Panc1 (cell line): Measurements from ENCODE around the gene PLCH1. TPM values are rescaled to one million over a fixed set of nuclear protein-coding genes. Genes with fewer than 3 reads are reported as not detected.

Experiments used
- ATAC-seq: fragments of 200-7000 bp; cut with Tn5 transposase; 2 replicates; pipeline ENCODE4 v1.9.1; 2020; ENCODE audit warnings: mild to moderate bottlenecking, moderate library complexity
- BruUV-seq: library from RNA; stranded (reverse); fragments of 400-500 nt; replicated peaks from 2 replicates; lab custom pipeline; 2021; lab: Mats Ljungman, UMichigan
- CTCF ChIA-PET: fragments of 300-600 bp; sonication (Branson Sonifier 250); formaldehyde crosslinking; loops from one replicate; lab custom pipeline; 2022; ENCODE audit warnings: antibody characterized with exemption; lab: Charles Lee
- POLR2A ChIA-PET: fragments of 300-600 bp; sonication (Branson Sonifier 250); formaldehyde crosslinking; loops from one replicate; lab custom pipeline; 2022; ENCODE audit warnings: antibody characterized with exemption; lab: Charles Lee
- DNase-seq: peaks from one replicate; pipeline ENCODE4 v3.0.0-alpha.2; 2010; ENCODE audit warnings: low read depth, low spot score
- H3K27ac ChIP-seq: 2 replicates; pipeline ENCODE4 v1.5.1; 2011; ENCODE audit warnings: mild to moderate bottlenecking, low read length, inconsistent platforms
- H3K27me3 ChIP-seq: fragments of 200-500 bp; sonication (Bioruptor generic); 2 replicates; pipeline ENCODE4 v1.6.0; 2014; ENCODE audit warnings: low read length, inconsistent platforms; ENCODE audit not compliant: control insufficient read depth, insufficient read depth
- H3K36me3 ChIP-seq: fragments of 200-500 bp; sonication (Bioruptor generic); 2 replicates; pipeline ENCODE4 v1.5.1; 2014; ENCODE audit warnings: inconsistent platforms, mild to moderate bottlenecking, low read length, moderate library complexity; ENCODE audit not compliant: control insufficient read depth, insufficient read depth
- H3K4me1 ChIP-seq: 2 replicates; pipeline ENCODE4 v1.5.1; 2011; ENCODE audit warnings: inconsistent platforms, mild to moderate bottlenecking, low read length, moderate library complexity; ENCODE audit not compliant: control insufficient read depth, insufficient read depth
- H3K4me3 ChIP-seq, 2 experiments: 2 replicates each; pipeline ENCODE4 v1.5.1; 2011 to 2012; ENCODE audit warnings: low read depth in 2 of 2, low read length in 2 of 2, mild to moderate bottlenecking in 2 of 2, inconsistent platforms in 1 of 2, moderate library complexity in 1 of 2
- H3K9me3 ChIP-seq: fragments of 200-500 bp; sonication (Bioruptor generic); 2 replicates; pipeline ENCODE4 v1.5.1; 2014; ENCODE audit warnings: low read depth, mild to moderate bottlenecking, inconsistent platforms, low read length, moderate library complexity; ENCODE audit not compliant: control insufficient read depth, insufficient read depth
- POLR2AphosphoS5 ChIP-seq: IDR thresholded peaks from 2 replicates; pipeline ENCODE4 v1.6.1; 2012; ENCODE audit warnings: mild to moderate bottlenecking, low read depth, low read length, moderate library complexity
- SIN3A ChIP-seq: IDR thresholded peaks from 2 replicates; pipeline ENCODE4 v1.6.1; 2012; ENCODE audit warnings: low read depth, mild to moderate bottlenecking, low read length, moderate library complexity, borderline replicate concordance; ENCODE audit not compliant: insufficient read depth
- TCF7L2 ChIP-seq: IDR thresholded peaks from 2 replicates; pipeline ENCODE4 v1.6.1; 2011; ENCODE audit warnings: mild to moderate bottlenecking, low read depth, low read length, inconsistent platforms
- in situ Hi-C: cut with HindIII; loops from 2 replicates; pipeline ENCODE4 v1.10.0; 2016; ENCODE audit warnings: low sequenced_read_pairs, low pct_unique_long_range_greater_than_20kb
- intact Hi-C: fragments of 100-400 bp; cut with micrococcal nuclease; formaldehyde crosslinking; loops from one replicate; pipeline ENCODE4 v1.10.0; 2022; ENCODE audit not compliant: unreplicated experiment
- total RNA-seq: library from RNA; stranded (reverse); gene quantifications from one replicate; pipeline ENCODE4 v1.2.1, GENCODE V29; 2021; ENCODE audit not compliant: unreplicated experiment
- TF ChIP-seq, protein P1 (sequence below): fragments of 450-650 bp; IDR thresholded peaks from 2 replicates; pipeline ENCODE4 v1.5.1; 2017; ENCODE audit warnings: mild to moderate bottlenecking
- TF ChIP-seq, protein P2 (sequence below), 2 experiments: IDR thresholded peaks; 2 replicates each; pipeline ENCODE4 v1.6.1; 2011 to 2012; ENCODE audit warnings: low read depth in 2 of 2, control low read depth in 1 of 2, low read length in 1 of 2, mild to moderate bottlenecking in 1 of 2, moderate library complexity in 1 of 2; ENCODE audit not compliant: insufficient read depth in 1 of 2

The PLCH1 gene
- total RNA-seq, 1 experiment from 2014 or later = 0.03 TPM

DNA sequence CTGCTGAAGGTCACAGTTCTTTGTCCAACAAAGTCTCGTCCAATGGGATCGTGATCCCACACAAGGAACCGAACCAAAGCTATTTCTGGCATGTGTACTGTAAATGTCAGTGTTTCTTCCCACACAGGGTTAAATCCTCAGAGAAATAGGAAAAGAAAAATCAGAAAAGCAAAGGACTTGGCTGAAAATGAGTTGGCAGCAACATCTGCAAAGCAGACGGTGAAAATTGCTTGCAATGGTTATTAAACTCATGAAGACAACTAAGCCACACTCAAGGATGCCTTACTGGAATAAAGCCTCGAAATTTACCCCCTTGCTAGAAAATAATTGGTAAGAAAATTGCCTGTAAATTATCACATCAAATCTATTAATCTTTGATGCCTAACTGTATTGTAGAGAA, 256.2 kb downstream of the PLCH1 start:
- TF ChIP-seq, protein P1, sequence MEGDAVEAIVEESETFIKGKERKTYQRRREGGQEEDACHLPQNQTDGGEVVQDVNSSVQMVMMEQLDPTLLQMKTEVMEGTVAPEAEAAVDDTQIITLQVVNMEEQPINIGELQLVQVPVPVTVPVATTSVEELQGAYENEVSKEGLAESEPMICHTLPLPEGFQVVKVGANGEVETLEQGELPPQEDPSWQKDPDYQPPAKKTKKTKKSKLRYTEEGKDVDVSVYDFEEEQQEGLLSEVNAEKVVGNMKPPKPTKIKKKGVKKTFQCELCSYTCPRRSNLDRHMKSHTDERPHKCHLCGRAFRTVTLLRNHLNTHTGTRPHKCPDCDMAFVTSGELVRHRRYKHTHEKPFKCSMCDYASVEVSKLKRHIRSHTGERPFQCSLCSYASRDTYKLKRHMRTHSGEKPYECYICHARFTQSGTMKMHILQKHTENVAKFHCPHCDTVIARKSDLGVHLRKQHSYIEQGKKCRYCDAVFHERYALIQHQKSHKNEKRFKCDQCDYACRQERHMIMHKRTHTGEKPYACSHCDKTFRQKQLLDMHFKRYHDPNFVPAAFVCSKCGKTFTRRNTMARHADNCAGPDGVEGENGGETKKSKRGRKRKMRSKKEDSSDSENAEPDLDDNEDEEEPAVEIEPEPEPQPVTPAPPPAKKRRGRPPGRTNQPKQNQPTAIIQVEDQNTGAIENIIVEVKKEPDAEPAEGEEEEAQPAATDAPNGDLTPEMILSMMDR = no peak
- no peaks in the 10 kb centered on the region for H3K27me3 ChIP-seq
- intact Hi-C loops (no loop called here), in situ Hi-C loops (no loop called here)
- no peaks in the 10 kb centered on the region for H3K4me1 ChIP-seq
- no peaks in the 10 kb centered on the region for H3K36me3 ChIP-seq
- no TSS peak for BruUV-seq
- ATAC-seq = no peak
- no peak overlapping the region for H3K27ac ChIP-seq
- DNase-seq = no peak
- no peak overlapping the region for H3K4me3 ChIP-seq
- ChIA-PET CTCF (no interaction called here), POLR2A (no interaction called here)
- H3K9me3 ChIP-seq = no peaks in the 10 kb centered on the region

DNA sequence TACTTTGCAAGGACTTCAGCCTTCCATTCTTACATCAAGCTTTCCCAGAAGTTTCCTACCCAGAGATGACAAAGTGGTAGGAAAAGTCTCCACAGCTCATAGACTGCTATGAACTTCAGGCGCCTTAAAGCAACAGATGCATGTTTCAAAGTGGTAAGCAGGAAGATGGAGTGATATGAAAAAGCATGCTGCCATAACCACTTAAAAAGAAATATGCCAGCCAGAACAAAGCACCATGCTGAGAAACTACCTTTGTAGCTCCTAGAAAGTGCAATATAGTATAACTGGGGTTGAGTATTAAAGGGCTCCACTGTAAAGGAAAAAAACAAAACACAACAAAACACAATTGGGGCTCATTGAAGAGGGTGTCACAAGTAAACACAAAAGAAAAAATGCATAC, 259.0 kb downstream of the PLCH1 start:
- Histone ChIP-seq H3K9me3 (no peaks in the 10 kb centered on the region), H3K27ac (no peak overlapping the region), H3K27me3 (no peaks in the 10 kb centered on the region), H3K36me3 (no peaks in the 10 kb centered on the region), H3K4me3 (no peak overlapping the region), H3K4me1 (no peaks in the 10 kb centered on the region)
- DNase-seq = no peak
- ChIA-PET CTCF (no interaction called here), POLR2A (no interaction called here)
- no TSS peak for BruUV-seq
- no peak for ATAC-seq
- TF ChIP-seq SIN3A (no peak), POLR2AphosphoS5 (no peak), TCF7L2 (no peak)
- TF ChIP-seq, protein P2, sequence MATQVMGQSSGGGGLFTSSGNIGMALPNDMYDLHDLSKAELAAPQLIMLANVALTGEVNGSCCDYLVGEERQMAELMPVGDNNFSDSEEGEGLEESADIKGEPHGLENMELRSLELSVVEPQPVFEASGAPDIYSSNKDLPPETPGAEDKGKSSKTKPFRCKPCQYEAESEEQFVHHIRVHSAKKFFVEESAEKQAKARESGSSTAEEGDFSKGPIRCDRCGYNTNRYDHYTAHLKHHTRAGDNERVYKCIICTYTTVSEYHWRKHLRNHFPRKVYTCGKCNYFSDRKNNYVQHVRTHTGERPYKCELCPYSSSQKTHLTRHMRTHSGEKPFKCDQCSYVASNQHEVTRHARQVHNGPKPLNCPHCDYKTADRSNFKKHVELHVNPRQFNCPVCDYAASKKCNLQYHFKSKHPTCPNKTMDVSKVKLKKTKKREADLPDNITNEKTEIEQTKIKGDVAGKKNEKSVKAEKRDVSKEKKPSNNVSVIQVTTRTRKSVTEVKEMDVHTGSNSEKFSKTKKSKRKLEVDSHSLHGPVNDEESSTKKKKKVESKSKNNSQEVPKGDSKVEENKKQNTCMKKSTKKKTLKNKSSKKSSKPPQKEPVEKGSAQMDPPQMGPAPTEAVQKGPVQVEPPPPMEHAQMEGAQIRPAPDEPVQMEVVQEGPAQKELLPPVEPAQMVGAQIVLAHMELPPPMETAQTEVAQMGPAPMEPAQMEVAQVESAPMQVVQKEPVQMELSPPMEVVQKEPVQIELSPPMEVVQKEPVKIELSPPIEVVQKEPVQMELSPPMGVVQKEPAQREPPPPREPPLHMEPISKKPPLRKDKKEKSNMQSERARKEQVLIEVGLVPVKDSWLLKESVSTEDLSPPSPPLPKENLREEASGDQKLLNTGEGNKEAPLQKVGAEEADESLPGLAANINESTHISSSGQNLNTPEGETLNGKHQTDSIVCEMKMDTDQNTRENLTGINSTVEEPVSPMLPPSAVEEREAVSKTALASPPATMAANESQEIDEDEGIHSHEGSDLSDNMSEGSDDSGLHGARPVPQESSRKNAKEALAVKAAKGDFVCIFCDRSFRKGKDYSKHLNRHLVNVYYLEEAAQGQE (IDR thresholded peaks at IDR 0.05; ENCODE audit: insufficient read depth in 1 of 2, low read depth in 2 of 2, low read length in 1 of 2) = no peak
- TF ChIP-seq, protein P1 = no peak
- intact Hi-C loops (no loop called here), in situ Hi-C loops (no loop called here)

DNA sequence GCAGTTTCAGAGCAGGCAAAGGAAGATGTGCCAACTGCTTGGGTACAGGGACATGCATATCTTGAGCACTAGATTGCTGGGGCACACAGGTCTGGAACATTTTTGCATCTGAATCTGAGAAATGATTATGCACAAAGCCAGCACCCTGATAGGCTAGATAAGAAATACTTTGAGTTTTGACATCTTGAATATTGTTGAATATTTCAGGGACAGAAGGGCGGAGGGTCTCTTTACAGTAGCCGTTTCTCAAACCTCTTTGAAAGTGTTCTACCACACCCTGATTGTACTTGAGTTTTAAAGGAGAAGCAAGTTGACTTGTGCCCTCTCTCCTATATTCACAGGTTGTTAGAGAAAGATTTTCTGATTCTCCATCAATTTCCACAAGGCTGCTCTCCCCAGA, 263.3 kb downstream of the PLCH1 start:
- H3K9me3 ChIP-seq = no peaks in the 10 kb centered on the region
- POLR2A ChIA-PET = no interaction called here
- DNase-seq (no peak), ATAC-seq (no peak)
- intact Hi-C loops = no loop called here
- no peaks in the 10 kb centered on the region for H3K36me3 ChIP-seq
- H3K4me1 ChIP-seq = no peaks in the 10 kb centered on the region
- CTCF ChIA-PET = no interaction called here
- no TSS peak for BruUV-seq
- no peak overlapping the region for H3K4me3 ChIP-seq
- in situ Hi-C loops = no loop called here
- no peak overlapping the region for H3K27ac ChIP-seq
- H3K27me3 ChIP-seq = no peaks in the 10 kb centered on the region
- TF ChIP-seq TCF7L2 = no peak
- TF ChIP-seq, protein P1 = no peak
- TF ChIP-seq POLR2AphosphoS5 = no peak
- TF ChIP-seq SIN3A = no peak
- TF ChIP-seq, protein P2 (IDR thresholded peaks at IDR 0.05; ENCODE audit: insufficient read depth in 1 of 2, low read depth in 2 of 2, low read length in 1 of 2) = no peak
